Measurements from ENCODE around the gene KCNIP1. TPM values are rescaled to one million over a fixed set of nuclear protein-coding genes. Genes with fewer than 3 reads are reported as not detected.
A peak's percentile ranks its signal among the peaks of the same experiment; 100 is the strongest.

KCNIP1 gene
- total and polyA plus RNA-seq, 2 of the 13 experiments (the other 11 are each of a cell fraction or from before 2014, with no cell fraction given) = not detected

DNA sequence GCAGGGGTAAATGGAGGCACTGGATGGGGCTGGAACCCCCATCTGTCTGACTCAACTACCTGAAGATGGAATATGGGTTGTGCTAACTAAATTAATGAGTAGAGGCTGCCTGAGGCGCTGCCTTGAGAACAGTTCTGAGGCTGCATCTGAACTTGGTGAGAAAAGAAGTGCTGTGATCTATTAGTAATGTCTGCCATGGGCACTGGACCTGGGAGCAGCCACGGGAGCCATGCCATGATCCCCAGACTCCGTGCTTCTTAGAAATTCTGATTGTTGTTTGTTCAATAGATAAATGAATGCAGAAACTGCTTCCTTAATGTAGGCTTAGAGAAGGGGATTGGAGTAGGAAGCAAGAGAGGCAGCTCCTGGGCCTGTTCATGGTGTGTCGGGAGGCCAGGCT is 80.2 kb downstream of the KCNIP1 start:
- CTCF ChIA-PET (ENCODE audit: low intra/inter-chr PET ratio, low total read pairs) = no interaction called here

More for the DNA sequence above, 80.2 kb downstream of the KCNIP1 start:
- Histone ChIP-seq H3K4me2 (ENCODE audit: low read depth, low read length) (no peak overlapping the region), H3K4me1 (ENCODE audit: insufficient read depth, low read length) (no peaks in the 10 kb centered on the region), H3K9ac (ENCODE audit: insufficient read depth, low read depth, low read length) (no peak overlapping the region), H3K4me3 (replicated peaks in 1 of 3; ENCODE audit: insufficient read depth in 1 of 3, low read depth in 2 of 3, low read length in 3 of 3) (no peak overlapping the region), H3K27ac (ENCODE audit: extremely low read length, insufficient read depth, low read length) (no peak overlapping the region), H3K79me2 (ENCODE audit: insufficient read depth, low read length) (no peaks in the 10 kb centered on the region), H3K27me3 (ENCODE audit: control insufficient read depth in 1 of 2, insufficient read depth in 2 of 2, low read length in 2 of 2) (0 out of 5 replicates have a peak, but pooled peaks cover 0 to 11% of the 10 kb centered on the region in 2 experiments), H4K20me1 (ENCODE audit: insufficient read depth, low read length) (no peaks in the 10 kb centered on the region), H2AFZ (ENCODE audit: low read length) (peak overlapping the region; percentile 38), H3K36me3 (replicated peaks in 1 of 2; ENCODE audit: control insufficient read depth in 1 of 2, insufficient read depth in 2 of 2, low read length in 2 of 2) (no peaks in the 10 kb centered on the region), H3K9me3 (ENCODE audit: low read length) (0 out of 2 replicates have a peak, but pooled peaks cover under 1% of the 10 kb centered on the region)
- ATAC-seq = no peak
- BruUV-seq (replicated peaks) = no TSS peak
- no peak for FAIRE-seq
- intact Hi-C loops (cut with micrococcal nuclease; ENCODE audit: unreplicated experiment) = no loop called here
- TF ChIP-seq GPN1 (CRISPR knock-in tag; IDR thresholded peaks at IDR 0.05; ENCODE audit: borderline replicate concordance) (no peak), SMAD1 (CRISPR knock-in tag; IDR thresholded peaks at IDR 0.05; ENCODE audit: borderline replicate concordance, low read depth) (no peak), ZMYM4 (CRISPR knock-in tag; IDR thresholded peaks at IDR 0.05) (no peak), SRY (CRISPR knock-in tag; IDR thresholded peaks at IDR 0.05) (no peak), CHD2 (IDR thresholded peaks at IDR 0.05; ENCODE audit: low read depth, low read length) (no peak), U2AF2 (IDR thresholded peaks at IDR 0.05; ENCODE audit: low read depth, low read length) (no peak), ZBTB42 (CRISPR knock-in tag; IDR thresholded peaks at IDR 0.05) (no peak), ZNF20 (CRISPR knock-in tag; IDR thresholded peaks at IDR 0.05) (no peak), ZNF33B (CRISPR knock-in tag; IDR thresholded peaks at IDR 0.05) (no peak), SALL2 (CRISPR knock-in tag; IDR thresholded peaks at IDR 0.05) (no peak), ZNF775 (CRISPR knock-in tag; IDR thresholded peaks at IDR 0.05; ENCODE audit: borderline replicate concordance) (no peak), ZNF558 (CRISPR knock-in tag; IDR thresholded peaks at IDR 0.05; ENCODE audit: borderline replicate concordance) (no peak)
- TF ChIP-seq, protein P1, sequence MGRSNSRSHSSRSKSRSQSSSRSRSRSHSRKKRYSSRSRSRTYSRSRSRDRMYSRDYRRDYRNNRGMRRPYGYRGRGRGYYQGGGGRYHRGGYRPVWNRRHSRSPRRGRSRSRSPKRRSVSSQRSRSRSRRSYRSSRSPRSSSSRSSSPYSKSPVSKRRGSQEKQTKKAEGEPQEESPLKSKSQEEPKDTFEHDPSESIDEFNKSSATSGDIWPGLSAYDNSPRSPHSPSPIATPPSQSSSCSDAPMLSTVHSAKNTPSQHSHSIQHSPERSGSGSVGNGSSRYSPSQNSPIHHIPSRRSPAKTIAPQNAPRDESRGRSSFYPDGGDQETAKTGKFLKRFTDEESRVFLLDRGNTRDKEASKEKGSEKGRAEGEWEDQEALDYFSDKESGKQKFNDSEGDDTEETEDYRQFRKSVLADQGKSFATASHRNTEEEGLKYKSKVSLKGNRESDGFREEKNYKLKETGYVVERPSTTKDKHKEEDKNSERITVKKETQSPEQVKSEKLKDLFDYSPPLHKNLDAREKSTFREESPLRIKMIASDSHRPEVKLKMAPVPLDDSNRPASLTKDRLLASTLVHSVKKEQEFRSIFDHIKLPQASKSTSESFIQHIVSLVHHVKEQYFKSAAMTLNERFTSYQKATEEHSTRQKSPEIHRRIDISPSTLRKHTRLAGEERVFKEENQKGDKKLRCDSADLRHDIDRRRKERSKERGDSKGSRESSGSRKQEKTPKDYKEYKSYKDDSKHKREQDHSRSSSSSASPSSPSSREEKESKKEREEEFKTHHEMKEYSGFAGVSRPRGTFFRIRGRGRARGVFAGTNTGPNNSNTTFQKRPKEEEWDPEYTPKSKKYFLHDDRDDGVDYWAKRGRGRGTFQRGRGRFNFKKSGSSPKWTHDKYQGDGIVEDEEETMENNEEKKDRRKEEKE (IDR thresholded peaks at IDR 0.05) = no peak
- TF ChIP-seq, protein P2, sequence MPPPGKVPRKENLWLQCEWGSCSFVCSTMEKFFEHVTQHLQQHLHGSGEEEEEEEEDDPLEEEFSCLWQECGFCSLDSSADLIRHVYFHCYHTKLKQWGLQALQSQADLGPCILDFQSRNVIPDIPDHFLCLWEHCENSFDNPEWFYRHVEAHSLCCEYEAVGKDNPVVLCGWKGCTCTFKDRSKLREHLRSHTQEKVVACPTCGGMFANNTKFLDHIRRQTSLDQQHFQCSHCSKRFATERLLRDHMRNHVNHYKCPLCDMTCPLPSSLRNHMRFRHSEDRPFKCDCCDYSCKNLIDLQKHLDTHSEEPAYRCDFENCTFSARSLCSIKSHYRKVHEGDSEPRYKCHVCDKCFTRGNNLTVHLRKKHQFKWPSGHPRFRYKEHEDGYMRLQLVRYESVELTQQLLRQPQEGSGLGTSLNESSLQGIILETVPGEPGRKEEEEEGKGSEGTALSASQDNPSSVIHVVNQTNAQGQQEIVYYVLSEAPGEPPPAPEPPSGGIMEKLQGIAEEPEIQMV (CRISPR knock-in tag; IDR thresholded peaks at IDR 0.05; ENCODE audit: low read depth) = no peak
- TF ChIP-seq, protein P3, sequence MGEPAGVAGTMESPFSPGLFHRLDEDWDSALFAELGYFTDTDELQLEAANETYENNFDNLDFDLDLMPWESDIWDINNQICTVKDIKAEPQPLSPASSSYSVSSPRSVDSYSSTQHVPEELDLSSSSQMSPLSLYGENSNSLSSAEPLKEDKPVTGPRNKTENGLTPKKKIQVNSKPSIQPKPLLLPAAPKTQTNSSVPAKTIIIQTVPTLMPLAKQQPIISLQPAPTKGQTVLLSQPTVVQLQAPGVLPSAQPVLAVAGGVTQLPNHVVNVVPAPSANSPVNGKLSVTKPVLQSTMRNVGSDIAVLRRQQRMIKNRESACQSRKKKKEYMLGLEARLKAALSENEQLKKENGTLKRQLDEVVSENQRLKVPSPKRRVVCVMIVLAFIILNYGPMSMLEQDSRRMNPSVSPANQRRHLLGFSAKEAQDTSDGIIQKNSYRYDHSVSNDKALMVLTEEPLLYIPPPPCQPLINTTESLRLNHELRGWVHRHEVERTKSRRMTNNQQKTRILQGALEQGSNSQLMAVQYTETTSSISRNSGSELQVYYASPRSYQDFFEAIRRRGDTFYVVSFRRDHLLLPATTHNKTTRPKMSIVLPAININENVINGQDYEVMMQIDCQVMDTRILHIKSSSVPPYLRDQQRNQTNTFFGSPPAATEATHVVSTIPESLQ (CRISPR knock-in tag; conservative IDR thresholded peaks at IDR 0.05) = no peak
- TF ChIP-seq, protein P4, sequence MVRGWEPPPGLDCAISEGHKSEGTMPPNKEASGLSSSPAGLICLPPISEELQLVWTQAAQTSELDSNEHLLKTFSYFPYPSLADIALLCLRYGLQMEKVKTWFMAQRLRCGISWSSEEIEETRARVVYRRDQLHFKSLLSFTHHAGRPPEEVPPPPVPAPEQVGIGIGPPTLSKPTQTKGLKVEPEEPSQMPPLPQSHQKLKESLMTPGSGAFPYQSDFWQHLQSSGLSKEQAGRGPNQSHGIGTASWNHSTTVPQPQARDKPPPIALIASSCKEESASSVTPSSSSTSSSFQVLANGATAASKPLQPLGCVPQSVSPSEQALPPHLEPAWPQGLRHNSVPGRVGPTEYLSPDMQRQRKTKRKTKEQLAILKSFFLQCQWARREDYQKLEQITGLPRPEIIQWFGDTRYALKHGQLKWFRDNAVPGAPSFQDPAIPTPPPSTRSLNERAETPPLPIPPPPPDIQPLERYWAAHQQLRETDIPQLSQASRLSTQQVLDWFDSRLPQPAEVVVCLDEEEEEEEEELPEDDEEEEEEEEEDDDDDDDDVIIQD (CRISPR knock-in tag; IDR thresholded peaks at IDR 0.05; ENCODE audit: low read depth) = no peak
- no peak for DNase-seq (ENCODE audit: low spot score)
- WGBS (ENCODE audit: low lambda C conversion rate) = 0% methylated on average over 4 of the region's 4 CpGs
- POLR2A ChIA-PET = no interaction called here
- in situ Hi-C loops (cut with HindIII; ENCODE audit: extremely low pct_ligation_motif_present, low pct_unique_long_range_greater_than_20kb) = no loop called here

Data from HepG2 (cell line).